K562 (cell line): Measurements from ENCODE around the gene ZNF559. TPM values are rescaled to one million over a fixed set of nuclear protein-coding genes. Genes with fewer than 3 reads are reported as not detected.
A peak's percentile ranks its signal among the peaks of the same experiment; 100 is the strongest.
"Not testable (repeated sequence)": the region's sequence is repeated elsewhere in the genome, so short reads cannot be mapped to it uniquely, and the experiment has no call there.

Source experiments
- ATAC-seq: fragments of 200-7000 bp; cut with Tn5 transposase; 3 replicates; pipeline ENCODE4 v1.9.1; 2020; ENCODE audit warnings: moderate library complexity
- BruUV-seq: library from RNA; stranded (reverse); fragments of 400-500 nt; replicated peaks from 2 replicates; lab custom pipeline; 2021; lab: Mats Ljungman, UMichigan
- CTCF ChIA-PET: fragments of 300-600 bp; formaldehyde crosslinking; extraction: SDS; loops from one replicate; lab custom pipeline; 2021; ENCODE audit warnings: low intra/inter-chr PET ratio; lab: Yijun Ruan, JAX
- POLR2A ChIA-PET: fragments of 300-600, 350-650 bp; sonication (Branson Sonifier 250); formaldehyde crosslinking; extraction: SDS; loops from one replicate; lab custom pipeline; 2021; ENCODE audit warnings: antibody characterized with exemption, inconsistent platforms; lab: Yijun Ruan, JAX
- DNase-seq, 4 experiments: peaks; one replicate each; pipeline versions ENCODE4 v3.0.0 to v3.0.0-alpha.2; 2011 to 2018; ENCODE audit warnings: low spot score in 3 of 4, mixed read lengths in 3 of 4; ENCODE audit errors: extremely low read depth in 1 of 4
- FAIRE-seq: peaks from 2 replicates; lab custom pipeline; 2011; peaks lifted over from hg19 to GRCh38; lab: Jason Lieb, UNC
- H2AFZ ChIP-seq: 2 replicates; pipeline ENCODE4 v1.6.0; 2011; ENCODE audit warnings: low read depth, low read length, control low read depth, inconsistent platforms
- H3K27ac ChIP-seq: fragments of 200-600 bp; 3 replicates; pipeline ENCODE4 v1.8.0; 2011; ENCODE audit warnings: low read depth, mild to moderate bottlenecking, control low read depth, inconsistent platforms, low read length, moderate library complexity, mixed read lengths; ENCODE audit errors: extremely low read depth
- H3K27me3 ChIP-seq, 2 experiments: fragments of 300-600 bp in 1 of 2; 2 replicates in 1 of 2; 3 replicates in 1 of 2; pipeline versions ENCODE4 v1.6.0 to v1.8.0; 2011; ENCODE audit warnings: inconsistent platforms in 2 of 2, low read length in 2 of 2, mild to moderate bottlenecking in 1 of 2, mixed read lengths in 1 of 2, moderate library complexity in 1 of 2; ENCODE audit not compliant: control insufficient read depth in 2 of 2, insufficient read depth in 2 of 2
- H3K36me3 ChIP-seq: fragments of 300-600 bp; 3 replicates; pipeline ENCODE4 v1.8.0; 2011; ENCODE audit warnings: mild to moderate bottlenecking, low read length, inconsistent platforms; ENCODE audit not compliant: control insufficient read depth, insufficient read depth
- H3K4me1 ChIP-seq, 2 experiments: fragments of 200-600 bp in 1 of 2; replicated peaks in 1 of 2; 2 replicates in 1 of 2; 3 replicates in 1 of 2; pipeline versions ENCODE4 v1.5.1 to v1.8.0; 2011; ENCODE audit warnings: inconsistent platforms in 2 of 2, low read length in 2 of 2, mild to moderate bottlenecking in 1 of 2, mixed read lengths in 1 of 2, moderate library complexity in 1 of 2; ENCODE audit not compliant: control insufficient read depth in 2 of 2, insufficient read depth in 2 of 2
- H3K4me2 ChIP-seq: 2 replicates; pipeline ENCODE4 v1.6.1; 2011; ENCODE audit warnings: low read length, control low read depth, inconsistent platforms, mixed read lengths; ENCODE audit not compliant: insufficient read depth
- H3K4me3 ChIP-seq: fragments of 200-600 bp; sonication (generic), shearing (Covaris generic); 2 replicates; pipeline ENCODE4 v1.5.1; 2016; ENCODE audit warnings: control low read depth, inconsistent platforms
- H3K79me2 ChIP-seq: fragments of 200-600 bp; 3 replicates; pipeline ENCODE4 v1.8.0; 2011; ENCODE audit warnings: low read length, inconsistent platforms; ENCODE audit not compliant: control insufficient read depth, insufficient read depth
- H3K9ac ChIP-seq, 2 experiments: 2 replicates each; pipeline versions ENCODE4 v1.6.0 to v1.6.1; 2011; ENCODE audit warnings: low read depth in 2 of 2, low read length in 2 of 2, control low read depth in 1 of 2, inconsistent platforms in 1 of 2, mild to moderate bottlenecking in 1 of 2, mixed read lengths in 1 of 2; ENCODE audit not compliant: insufficient read depth in 1 of 2
- H3K9me1 ChIP-seq: one replicate; pipeline ENCODE4 v1.6.0; 2011; ENCODE audit warnings: inconsistent platforms, mild to moderate bottlenecking, low read length, moderate library complexity; ENCODE audit not compliant: control insufficient read depth, insufficient read depth
- H3K9me3 ChIP-seq: replicated peaks from 2 replicates; pipeline ENCODE4 v1.5.1; 2011; ENCODE audit warnings: low read depth, low read length, inconsistent platforms; ENCODE audit not compliant: control insufficient read depth, insufficient read depth
- H4K20me1 ChIP-seq: replicated peaks from 2 replicates; pipeline ENCODE4 v1.6.1; 2011; ENCODE audit warnings: low read length, inconsistent platforms, mixed read lengths; ENCODE audit not compliant: control insufficient read depth, insufficient read depth
- CBX3 ChIP-seq, 2 experiments: IDR thresholded peaks; 1 replicate in 1 of 2; 2 replicates in 1 of 2; pipeline ENCODE4 v1.6.1; 2012; ENCODE audit warnings: inconsistent platforms in 2 of 2, low read length in 2 of 2, borderline replicate concordance in 1 of 2, control low read depth in 1 of 2
- ZBTB33 ChIP-seq: sonication (generic); formaldehyde crosslinking; IDR thresholded peaks from 2 replicates; pipeline ENCODE4 v1.8.1; 2023; ENCODE audit warnings: mild to moderate bottlenecking, missing genetic modification reagents
- WGBS: fragments of 100-300 bp; shearing (Covaris generic); methylation state at CpG from one replicate; pipeline ENCODE4 v1.1.6; 2016; ENCODE audit warnings: low coverage, mixed read lengths; ENCODE audit not compliant: insufficient coverage; ENCODE audit errors: missing lambda C conversion rate; 5-methylcytosine and 5-hydroxymethylcytosine counted together
- in situ Hi-C: fragments of 300-500 bp; cut with MboI; formaldehyde crosslinking; loops from 4 replicates; pipeline ENCODE4 v1.15.0; 2018; ENCODE audit warnings: inconsistent platforms, mixed read lengths
- intact Hi-C: fragments of 100-400 bp; cut with micrococcal nuclease; formaldehyde crosslinking; loops from 2 replicates; pipeline ENCODE4 v1.14.2; 2022
- polyA plus RNA-seq, 8 experiments: library from polyadenylated mRNA; depleted of rRNA in 4 of 8; stranded (reverse) in 5 of 8; unstranded in 3 of 8; fragments of >200 nt; fragmentation: Nextera tagmentation in 2 of 8; fragmentation: Illumina TruSeq in 1 of 8; extraction: Ambion mirVana in 2 of 8; extraction: Trizol in 1 of 8; gene quantifications; 2 replicates each; pipeline versions ENCODE4 v1.2.1 to v1.2.3, GENCODE V29; 2011 to 2014; ENCODE audit warnings: inconsistent platforms in 1 of 8, missing spikeins in 1 of 8
- total RNA-seq, 7 experiments: library from RNA; depleted of rRNA in 6 of 7; stranded (reverse); fragments of >200 nt in 6 of 7; fragmentation: Illumina TruSeq in 2 of 7; extraction: Trizol in 2 of 7; gene quantifications; 2 replicates each; pipeline versions ENCODE4 v1.2.1 to v1.2.3, GENCODE V29; 2011 to 2021; ENCODE audit warnings: low replicate concordance in 1 of 7

ZNF559 gene
- total and polyA plus RNA-seq, 9 of the 15 experiments (the other 6 are each of a cell fraction or from before 2014, with no cell fraction given): 4.0 to 21.5 (median 11.5) TPM

DNA sequence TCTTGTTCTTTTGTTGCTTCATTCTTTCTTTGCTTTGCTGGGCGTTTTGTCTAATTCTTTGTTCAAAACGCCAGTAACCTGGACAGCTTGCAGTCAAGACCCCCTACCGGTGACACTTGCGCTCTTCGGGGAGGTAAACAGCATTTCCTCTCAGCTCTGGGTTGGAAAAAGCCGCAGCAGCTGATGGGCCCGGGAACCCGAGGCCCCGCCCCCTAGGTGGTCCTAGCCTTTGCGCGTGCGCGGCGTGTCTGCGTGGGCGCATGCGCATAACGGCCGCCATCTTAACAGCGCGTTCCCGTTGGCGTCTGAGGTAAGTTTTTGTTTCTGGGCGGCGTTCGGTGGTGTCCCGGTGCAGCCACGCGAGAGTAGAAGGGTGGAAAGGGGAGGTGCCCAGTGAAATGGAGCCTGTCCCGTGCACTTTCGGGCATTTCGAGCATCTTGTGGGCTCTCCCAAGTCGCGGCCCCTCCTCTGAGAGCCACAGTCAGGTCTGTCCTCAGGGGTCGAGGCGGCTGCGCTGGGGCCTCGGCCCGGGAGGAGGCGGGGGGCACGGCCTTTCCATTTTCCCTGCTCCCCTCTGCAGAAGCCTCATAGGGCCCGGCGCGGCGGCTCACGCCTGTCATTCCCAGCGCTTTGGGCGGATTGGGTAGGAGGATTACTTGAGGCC, at the start of gene ZNF559 (continued):
- TF ChIP-seq CBX3 (IDR thresholded peaks at IDR 0.05; ENCODE audit: borderline replicate concordance in 1 of 2, low read length in 2 of 2): peak in 1 of 2 experiments; percentile 4; a peak in 1 of 3 replicates

- H3K27me3 ChIP-seq, H3K79me2 ChIP-seq, H3K27ac ChIP-seq, H3K4me1 ChIP-seq, intact Hi-C loops, BruUV-seq, H3K9me3 ChIP-seq, H3K4me2 ChIP-seq, POLR2A ChIA-PET, FAIRE-seq, H4K20me1 ChIP-seq, H3K9me1 ChIP-seq, H3K4me3 ChIP-seq, H3K36me3 ChIP-seq, ATAC-seq, DNase-seq, H2AFZ ChIP-seq: not testable (repeated sequence)
- 33% methylated on average over 26 of the region's 38 CpGs for WGBS
- TF ChIP-seq ZBTB33: peak; percentile 60; the same call in 1 of the 2 replicates
- TF ChIP-seq, all 486 proteins: peak for 1; not testable (repeated sequence) for 485
- H3K9ac ChIP-seq, in situ Hi-C loops, CTCF ChIA-PET: not testable (repeated sequence)
Observed at GRCh38 chr19:9283485-9283884, 40.5 kb upstream of the ZNF559 start.
